HEK293T (cell line): ENCODE data around the gene PTPRM.

Experiments used
- CTCF ChIA-PET: fragments of 350-600 bp; formaldehyde crosslinking; extraction: SDS; loops from one replicate; lab custom pipeline; 2021; ENCODE audit warnings: antibody characterized with exemption, inconsistent platforms; lab: Yijun Ruan, JAX
- POLR2A ChIA-PET: fragments of 350-600 bp; formaldehyde crosslinking; extraction: SDS; loops from one replicate; lab custom pipeline; 2020; ENCODE audit warnings: antibody characterized with exemption, inconsistent platforms; lab: Yijun Ruan, JAX
- DNase-seq: peaks from one replicate; pipeline ENCODE4 v3.0.0; 2012; ENCODE audit warnings: mixed read lengths; ENCODE audit errors: extremely low spot score
- ARNT ChIP-seq: fragments of 450-650 bp; IDR thresholded peaks from 2 replicates; pipeline ENCODE4 v1.6.1; 2017; ENCODE audit warnings: mild to moderate bottlenecking
- BHLHE40 ChIP-seq: fragments of 450-650 bp; IDR thresholded peaks from 2 replicates; pipeline ENCODE4 v1.6.1; 2016; ENCODE audit warnings: mild to moderate bottlenecking, moderate library complexity, borderline replicate concordance
- CTBP1 ChIP-seq: fragments of 450-650 bp; IDR thresholded peaks from 2 replicates; pipeline ENCODE4 v1.6.1; 2016; ENCODE audit warnings: borderline replicate concordance
- ELF4 ChIP-seq: fragments of 450-650 bp; IDR thresholded peaks from 2 replicates; pipeline ENCODE4 v1.6.1; 2017; ENCODE audit warnings: antibody characterized with exemption
- FOXA1 ChIP-seq: fragments of 450-650 bp; IDR thresholded peaks from 2 replicates; pipeline ENCODE4 v1.6.1; 2016; ENCODE audit warnings: mild to moderate bottlenecking
- FOXK2 ChIP-seq: fragments of 450-650 bp; IDR thresholded peaks from 2 replicates; pipeline ENCODE4 v1.6.1; 2016; ENCODE audit warnings: mild to moderate bottlenecking
- FOXM1 ChIP-seq: fragments of 450-650 bp; IDR thresholded peaks from 2 replicates; pipeline ENCODE4 v1.6.1; 2017; ENCODE audit warnings: mild to moderate bottlenecking, borderline replicate concordance
- HDGF ChIP-seq: fragments of 450-650 bp; IDR thresholded peaks from 2 replicates; pipeline ENCODE4 v1.6.1; 2017; ENCODE audit warnings: antibody characterized with exemption, borderline replicate concordance
- L3MBTL2 ChIP-seq: fragments of 450-650 bp; conservative IDR thresholded peaks from 2 replicates; pipeline ENCODE4 v1.6.1; 2016; ENCODE audit warnings: mild to moderate bottlenecking
- LEF1 ChIP-seq: fragments of 450-650 bp; IDR thresholded peaks from 2 replicates; pipeline ENCODE4 v1.6.1; 2017; ENCODE audit warnings: mild to moderate bottlenecking, borderline replicate concordance
- NFRKB ChIP-seq: fragments of 450-650 bp; IDR thresholded peaks from 2 replicates; pipeline ENCODE4 v1.6.1; 2016; ENCODE audit warnings: mild to moderate bottlenecking, moderate library complexity
- PKNOX1 ChIP-seq: fragments of 450-650 bp; IDR thresholded peaks from 2 replicates; pipeline ENCODE4 v1.6.1; 2016
- SP1 ChIP-seq: fragments of 450-650 bp; IDR thresholded peaks from 2 replicates; pipeline ENCODE4 v1.6.1; 2017
- SUZ12 ChIP-seq: fragments of 450-650 bp; IDR thresholded peaks from 2 replicates; pipeline ENCODE4 v1.6.1; 2016; ENCODE audit warnings: mild to moderate bottlenecking
- TARDBP ChIP-seq: fragments of 450-650 bp; IDR thresholded peaks from 2 replicates; pipeline ENCODE4 v1.6.1; 2016
- ZNF384 ChIP-seq: fragments of 450-650 bp; IDR thresholded peaks from 2 replicates; pipeline ENCODE4 v1.6.1; 2016

The PTPRM gene

DNA sequence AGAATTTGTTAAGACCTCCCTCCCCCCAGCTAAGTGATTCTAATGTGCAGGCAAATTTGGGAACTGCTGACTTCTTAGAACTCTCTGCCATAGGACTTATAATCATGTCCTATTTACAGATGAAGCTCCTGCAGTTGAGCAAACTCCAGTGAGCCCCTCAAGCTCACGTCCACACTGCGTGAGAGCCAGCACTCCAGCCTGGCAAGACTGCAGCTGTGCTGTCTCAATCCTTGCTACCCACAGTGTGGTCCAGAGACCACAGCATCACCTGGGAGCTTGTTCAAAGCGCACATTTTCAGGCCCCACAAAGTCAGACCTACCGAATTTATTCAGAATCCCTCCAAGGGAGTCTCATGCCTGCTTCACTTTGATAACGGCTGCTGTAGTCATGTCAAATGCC lies 799.0 kb downstream of the PTPRM start:
- ChIA-PET CTCF (no interaction called here), POLR2A (no interaction called here)
- TF ChIP-seq SP1 (no peak), FOXA1 (no peak), TARDBP (no peak), CTBP1 (no peak), L3MBTL2 (no peak), ZNF384 (no peak), BHLHE40 (no peak), ELF4 (no peak), ARNT (no peak)
- no peak for DNase-seq

DNA sequence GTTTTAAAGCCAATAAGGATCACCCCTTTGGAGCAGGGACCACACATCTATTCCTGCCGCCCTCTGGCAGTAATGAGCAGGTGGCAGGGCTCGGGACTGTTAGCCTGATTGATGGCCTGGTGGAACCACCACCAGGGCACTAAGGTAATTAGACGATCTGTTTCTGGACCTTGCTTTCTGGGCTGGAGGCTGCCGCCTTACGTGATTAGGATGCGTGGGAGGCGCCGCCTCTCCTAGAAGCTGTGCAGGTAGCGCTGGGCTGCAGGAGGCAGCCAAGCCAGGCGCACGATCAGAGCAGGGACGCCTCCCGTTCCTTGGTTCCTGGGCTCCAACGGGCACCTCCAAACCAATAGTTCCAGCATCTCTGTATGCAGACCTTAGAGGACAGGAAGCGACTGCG lies 799.5 kb downstream of the PTPRM start:
- TF ChIP-seq L3MBTL2 (no peak), SP1 (no peak), ZNF384 (no peak), SUZ12 (no peak), CTBP1 (no peak), FOXM1 (no peak)
- ChIA-PET CTCF (no interaction called here), POLR2A (no interaction called here)
- no peak for DNase-seq

DNA sequence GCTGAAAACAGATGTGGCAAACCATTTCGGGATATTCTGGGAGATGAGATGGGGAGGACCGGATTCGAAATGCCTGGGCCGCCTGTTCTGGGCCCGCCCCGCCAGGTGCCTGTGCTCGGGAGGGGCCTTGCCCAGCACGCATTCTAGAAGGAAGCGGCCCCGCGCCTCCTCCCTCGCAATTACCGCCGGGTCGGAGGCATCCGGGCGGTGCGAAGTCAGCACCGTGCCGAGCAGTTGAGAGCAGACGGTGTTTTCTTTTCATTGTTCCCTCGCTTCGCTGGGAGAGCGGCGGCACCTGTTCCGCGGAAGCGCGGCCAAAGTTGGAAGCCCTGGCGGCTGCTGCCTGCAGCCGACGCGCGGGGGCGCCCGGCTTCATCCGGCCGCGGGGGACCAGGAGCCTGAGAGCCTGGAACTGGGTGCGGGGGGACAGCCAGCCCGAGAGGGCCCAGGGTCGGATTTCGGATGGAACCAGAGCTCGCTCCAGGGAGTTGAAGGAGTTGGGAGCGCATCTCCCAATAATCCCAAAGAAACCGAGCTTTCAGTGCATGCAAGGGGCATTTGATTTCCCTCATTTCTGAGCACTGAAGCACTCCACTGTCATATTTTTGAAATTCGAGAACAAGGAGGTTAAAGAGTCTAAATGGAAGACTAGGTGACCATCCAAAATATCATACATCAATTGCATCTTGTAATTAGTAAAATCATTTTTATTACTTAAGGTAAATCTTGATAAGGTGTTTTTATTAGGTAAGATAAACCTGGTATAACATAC lies 800.3 kb downstream of the PTPRM start:
- DNase-seq = peak; percentile 48
- POLR2A ChIA-PET = no interaction called here
- CTCF ChIA-PET = no interaction called here
- no peak for TF ChIP-seq FOXM1
- TF ChIP-seq FOXA1 = no peak
- peak; percentile 50; the same call in 1 of the 2 replicates for TF ChIP-seq L3MBTL2

- no peak for DNase-seq
- ChIA-PET POLR2A (no interaction called here), CTCF (no interaction called here)
- TF ChIP-seq FOXM1 (no peak), FOXK2 (no peak), CTBP1 (no peak), SUZ12 (no peak), NFRKB (no peak), ELF4 (no peak), ZNF384 (no peak), L3MBTL2 (no peak), LEF1 (no peak), TARDBP (no peak), ARNT (no peak), SP1 (no peak), BHLHE40 (no peak), HDGF (no peak), FOXA1 (no peak), PKNOX1 (no peak)
Observed at GRCh38 chr18:8368512-8369217, 801.5 kb downstream of the PTPRM start.

DNA sequence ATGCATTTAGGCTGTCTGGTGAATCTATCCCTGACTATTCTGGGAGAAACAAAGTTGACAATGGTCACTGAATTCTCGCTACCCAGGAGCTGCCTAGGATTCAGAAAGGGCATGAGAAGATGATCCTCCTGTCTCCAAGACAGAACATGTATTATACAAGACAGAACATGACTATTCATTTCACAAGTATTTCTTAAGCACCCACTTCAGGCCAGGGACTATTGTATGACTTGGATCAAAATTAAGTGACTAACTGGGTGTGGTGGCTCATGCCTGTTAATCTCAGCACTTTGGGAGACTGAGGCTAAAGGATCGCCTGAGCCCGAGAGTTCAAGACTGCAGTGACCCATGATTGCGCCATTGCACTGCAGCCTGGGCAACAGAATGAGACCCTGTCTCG lies 806.4 kb downstream of the PTPRM start:
- POLR2A ChIA-PET = no interaction called here

GRCh38 chr18:8374676-8375075 lies 807.6 kb downstream of the PTPRM start:
- ChIA-PET POLR2A (no interaction called here), CTCF (no interaction called here)
- DNase-seq = no peak
- no peak for TF ChIP-seq FOXK2
- no peak for TF ChIP-seq FOXA1
- TF ChIP-seq L3MBTL2 = no peak
- TF ChIP-seq HDGF = no peak
- no peak for TF ChIP-seq ELF4
- TF ChIP-seq BHLHE40 = no peak
- no peak for TF ChIP-seq TARDBP
- TF ChIP-seq NFRKB = no peak
- no peak for TF ChIP-seq ARNT
- no peak for TF ChIP-seq LEF1
- no peak for TF ChIP-seq CTBP1
- no peak for TF ChIP-seq SUZ12
- no peak for TF ChIP-seq ZNF384

More for the DNA sequence above, 806.4 kb downstream of the PTPRM start:
- DNase-seq = no peak
- no peak for TF ChIP-seq CTBP1
- TF ChIP-seq LEF1 = no peak
- TF ChIP-seq FOXM1 = no peak
- TF ChIP-seq ELF4 = no peak
- no peak for TF ChIP-seq PKNOX1
- TF ChIP-seq BHLHE40 = no peak
- no peak for TF ChIP-seq NFRKB
- TF ChIP-seq ZNF384 = no peak
- no peak for TF ChIP-seq TARDBP
- no peak for TF ChIP-seq L3MBTL2
- no peak for TF ChIP-seq ARNT
- TF ChIP-seq HDGF = no peak
- TF ChIP-seq FOXA1 = no peak
- TF ChIP-seq SUZ12 = no peak
- TF ChIP-seq SP1 = no peak
- CTCF ChIA-PET = no interaction called here
